Heart right ventricle (tissue), 16 donors: ENCODE data around the gene MYO5A. TPM values are rescaled to one million over a fixed set of nuclear protein-coding genes. Genes with fewer than 3 reads are reported as not detected.

Experiments
- ATAC-seq, 8 donors: fragments of 200-7000 bp; cut with Tn5 transposase; one replicate each; pipeline ENCODE4 v1.9.1; 2020; ENCODE audit warnings: mild to moderate bottlenecking in 8 of 8, moderate library complexity in 8 of 8, moderate number of reproducible peaks in 1 of 8
- DNase-seq, 2 donors: peaks; one replicate each; pipeline ENCODE4 v3.0.0-alpha.2; 2020
- H3K27ac ChIP-seq, 10 donors: fragments of 200-600 bp; sonication (generic) in 2 of 10; one replicate each; pipeline versions ENCODE4 v1.5.0 to v1.8.0; 2020 to 2022; ENCODE audit warnings: mild to moderate bottlenecking in 3 of 10
- H3K27me3 ChIP-seq, 7 donors: fragments of 200-600 bp; one replicate each; pipeline ENCODE4 v1.8.0; 2021 to 2022; ENCODE audit warnings: mild to moderate bottlenecking in 2 of 7
- H3K36me3 ChIP-seq, 9 donors: fragments of 200-600 bp; sonication (generic) in 1 of 9; one replicate each; pipeline versions ENCODE4 v1.5.0 to v1.8.0; 2020 to 2022; ENCODE audit warnings: mild to moderate bottlenecking in 2 of 9
- H3K4me1 ChIP-seq, 9 donors: fragments of 200-600 bp; sonication (generic) in 1 of 9; one replicate each; pipeline versions ENCODE4 v1.5.0 to v1.8.0; 2020 to 2022; ENCODE audit warnings: mild to moderate bottlenecking in 4 of 9
- H3K4me3 ChIP-seq, 10 donors: fragments of 200-600 bp; sonication (generic) in 2 of 10; one replicate each; pipeline versions ENCODE4 v1.5.0 to v1.8.0; 2020 to 2022; ENCODE audit warnings: mild to moderate bottlenecking in 7 of 10, moderate library complexity in 2 of 10
- H3K9me3 ChIP-seq, 11 donors: fragments of 200-600 bp in 10 of 11; sonication (generic) in 2 of 11; one replicate each; pipeline versions ENCODE4 v1.5.0 to v1.8.0; 2013 to 2022; ENCODE audit warnings: mild to moderate bottlenecking in 2 of 11, control low read depth in 1 of 11, moderate library complexity in 1 of 11
- WGBS, 2 donors: extraction: QIAGEN DNeasy Blood & Tissue Kit; methylation state at CpG; one replicate each; pipeline ENCODE4 v1.1.7; 2013; ENCODE audit warnings: inconsistent platforms in 1 of 2; 5-methylcytosine and 5-hydroxymethylcytosine counted together
- intact Hi-C, 10 donors: fragments of 100-400 bp; cut with DNase I; formaldehyde crosslinking; loops; one replicate each; pipeline versions ENCODE4 v1.11.1 to v1.14.2; 2022
- polyA plus RNA-seq, 2 donors: library from polyadenylated mRNA; stranded (reverse); fragments of 200-250 nt; gene quantifications; one replicate each; pipeline ENCODE4 v1.2.3, GENCODE V29; 2013
- total RNA-seq, 10 donors: library from RNA; stranded (reverse); fragmentation: NEBNext Ultra II Directional in 3 of 10; extraction: Animal tissue kit (Norgen Biotek cat#: 25700) in 3 of 10; gene quantifications; one replicate each; pipeline versions ENCODE4 v1.2.1 to v1.2.4, GENCODE V29; 2021 to 2023
- TF ChIP-seq, protein P1 (sequence below), 9 donors: fragments of 200-600 bp; sonication (generic) in 2 of 9; IDR thresholded peaks; one replicate each; pipeline versions ENCODE4 v1.5.0 to v1.8.0; 2021 to 2022; ENCODE audit warnings: antibody characterized with exemption in 9 of 9, mild to moderate bottlenecking in 5 of 9, moderate library complexity in 1 of 9
- donor health status: Arrhythmogenic right ventricular cardiomyopathy.
- donor health status: ischemic (EF 13 %, LVEDD 7.1; RV severe dilation, severe dysfunction).
- donor health status: healthy with polysubstance abuse.
- donor health status: DM: no; HTN: yes; CAD: no.
- donor health status: DM: no; HTN: no; CAD: no.
- donor health status: ischemic (EF 25% LVEDD 6.9; RV normal size, moderate dysfunction).
- donor health status: ischemic (EF 25% LVEDD 5.7; RV mildly dilated, moderate dysfunction).
- donor health status: healthy.
- donor health status: DM: yes; HTN: yes; CAD: no.
- donor health status: Ischemic cardiomyopathy.
- donor health status: ischemic (EF 35%, LVEDD 5.7; RV mildly dilated, moderate dysfunction).
- donor health status: nonischemic (EF 11% LVEDD 7.7; RV severe dilation, severe dysfunction).
- donor health status: DM: yes; HTN: yes; CAD: no.
- donor health status: PGD.
- donor health status: ischemic (EF 29% LVEDD 5.4; RV normal size, mild dysfunction).
- donor health status: nonischemic (EF 23%, LVEDD 6.1; RV moderate dilation, normal function).

MYO5A gene
- total and polyA plus RNA-seq, 12 donors, result 3.1 to 15.7 (median 6.3) TPM

DNA sequence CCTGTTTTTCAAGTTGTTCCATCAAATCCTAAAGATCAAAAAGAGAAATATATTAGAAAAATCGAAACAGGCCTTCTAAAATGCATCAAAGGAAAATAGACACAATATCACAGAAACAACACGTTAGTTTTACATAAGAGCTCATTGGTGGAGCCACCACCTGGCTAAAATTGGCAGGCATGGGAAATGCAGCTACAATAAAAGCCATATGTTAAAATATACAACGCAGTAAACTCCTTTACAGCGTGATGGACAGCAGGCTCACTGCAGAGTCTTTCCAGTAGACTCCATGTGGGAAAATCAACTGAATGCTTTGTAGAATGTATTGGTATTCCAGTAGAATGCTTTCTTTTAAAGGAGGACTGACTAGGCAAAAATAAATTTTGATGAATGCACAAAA is 192.2 kb downstream of the MYO5A start:
- TF ChIP-seq, protein P1, sequence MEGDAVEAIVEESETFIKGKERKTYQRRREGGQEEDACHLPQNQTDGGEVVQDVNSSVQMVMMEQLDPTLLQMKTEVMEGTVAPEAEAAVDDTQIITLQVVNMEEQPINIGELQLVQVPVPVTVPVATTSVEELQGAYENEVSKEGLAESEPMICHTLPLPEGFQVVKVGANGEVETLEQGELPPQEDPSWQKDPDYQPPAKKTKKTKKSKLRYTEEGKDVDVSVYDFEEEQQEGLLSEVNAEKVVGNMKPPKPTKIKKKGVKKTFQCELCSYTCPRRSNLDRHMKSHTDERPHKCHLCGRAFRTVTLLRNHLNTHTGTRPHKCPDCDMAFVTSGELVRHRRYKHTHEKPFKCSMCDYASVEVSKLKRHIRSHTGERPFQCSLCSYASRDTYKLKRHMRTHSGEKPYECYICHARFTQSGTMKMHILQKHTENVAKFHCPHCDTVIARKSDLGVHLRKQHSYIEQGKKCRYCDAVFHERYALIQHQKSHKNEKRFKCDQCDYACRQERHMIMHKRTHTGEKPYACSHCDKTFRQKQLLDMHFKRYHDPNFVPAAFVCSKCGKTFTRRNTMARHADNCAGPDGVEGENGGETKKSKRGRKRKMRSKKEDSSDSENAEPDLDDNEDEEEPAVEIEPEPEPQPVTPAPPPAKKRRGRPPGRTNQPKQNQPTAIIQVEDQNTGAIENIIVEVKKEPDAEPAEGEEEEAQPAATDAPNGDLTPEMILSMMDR (IDR thresholded peaks at IDR 0.05), result peak in 4 of 9 donors; percentile 11 to 25 (median 22)
- no peaks in the 10 kb centered on the region for H3K27me3 ChIP-seq
- no peak overlapping the region for H3K4me3 ChIP-seq
- intact Hi-C loops, result loop anchor here in 7 of 10 donors (5.0 to 10.0 kb wide), 8 partner anchors 72 to 398 kb away; partner anchors contain the start of genes ARPP19 (in 2 of the 7) and MYO5A (in 1 of the 7)
- H3K27ac ChIP-seq, result peak overlapping the region in 1 of 10 donors; percentile 59
- WGBS, 2 donors, result 67 to 68% methylated on average over 4 of the region's 4 CpGs
- H3K36me3 ChIP-seq, result peaks cover 0 to 68% (median 0%) of the 10 kb centered on the region in 9 donors
- ATAC-seq, result no peak
- H3K9me3 ChIP-seq, result no peaks in the 10 kb centered on the region
- DNase-seq, result no peak
- H3K4me1 ChIP-seq, result peaks cover 0 to 15% (median 8%) of the 10 kb centered on the region in 9 donors

- TF ChIP-seq, protein P1 (IDR thresholded peaks at IDR 0.05), result no peak
- 80 to 84% methylated on average over 3 of the region's 3 CpGs for WGBS, 2 donors
- intact Hi-C loops, result loop anchor here in 7 of 10 donors (5.0 to 10.0 kb wide), 9 partner anchors 70 to 400 kb away; partner anchors contain the start of genes ARPP19 (in 2 of the 7) and MYO5A (in 2 of the 7)
- Histone ChIP-seq H3K27ac (no peak overlapping the region), H3K9me3 (no peaks in the 10 kb centered on the region), H3K36me3 (peaks cover 0 to 70% (median 0%) of the 10 kb centered on the region in 9 donors), H3K4me1 (peaks cover 0 to 15% (median 8%) of the 10 kb centered on the region in 9 donors), H3K27me3 (no peaks in the 10 kb centered on the region), H3K4me3 (no peak overlapping the region)
- ATAC-seq (no peak), DNase-seq (no peak)
Measured at GRCh38 chr15:52334491-52335160, 194.1 kb downstream of the MYO5A start.

DNA sequence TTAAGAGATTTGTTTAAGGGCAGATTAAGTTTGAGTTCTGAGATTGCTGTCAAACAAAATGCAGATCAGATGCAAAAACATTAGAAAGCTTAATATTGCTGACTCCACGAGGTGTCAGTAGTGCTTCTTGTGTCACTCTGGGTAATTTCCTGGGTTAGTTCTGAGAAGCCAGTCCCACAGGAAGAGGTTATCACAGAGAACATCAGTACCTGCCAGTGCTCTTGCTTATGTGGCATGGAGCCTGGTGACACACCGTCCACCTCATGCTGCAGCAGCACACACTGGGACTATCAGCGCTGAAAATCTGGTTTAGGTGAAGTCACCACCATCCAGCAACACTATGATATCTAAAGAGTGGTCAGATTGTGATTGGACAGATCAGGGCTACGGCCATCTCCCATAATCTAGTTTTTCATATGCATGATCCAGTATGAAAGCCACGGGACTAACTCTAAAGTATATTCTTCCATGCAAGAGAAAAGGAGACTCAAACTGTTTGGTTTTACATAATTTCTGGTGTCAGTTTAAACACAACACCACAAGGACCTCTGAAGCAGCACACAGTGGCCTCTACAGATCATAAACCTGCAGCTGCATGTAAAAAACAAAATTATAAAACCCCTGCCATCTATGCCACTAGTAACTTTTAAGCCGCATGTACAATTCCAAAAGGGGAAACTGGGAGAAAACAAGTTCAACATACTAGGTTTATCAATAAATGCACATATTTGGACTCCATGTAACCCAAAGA is 197.0 kb downstream of the MYO5A start:
- intact Hi-C loops, result loop anchor here in 7 of 10 donors (2.0 to 10.0 kb wide), 8 partner anchors 67 to 403 kb away; partner anchors contain the start of genes ARPP19 (in 2 of the 7) and MYO5A (in 2 of the 7)
- no peak overlapping the region for H3K4me3 ChIP-seq
- H3K27me3 ChIP-seq, result no peaks in the 10 kb centered on the region
- WGBS, 2 donors, result 49 to 52% methylated on average over 6 of the region's 6 CpGs
- no peak for DNase-seq
- no peak overlapping the region for H3K27ac ChIP-seq
- TF ChIP-seq, protein P1 (IDR thresholded peaks at IDR 0.05), result peak in 8 of 9 donors; percentile 16 to 65 (median 49)
- H3K4me1 ChIP-seq, result peaks cover 0 to 9% (median 0%) of the 10 kb centered on the region in 9 donors
- H3K9me3 ChIP-seq, result no peaks in the 10 kb centered on the region
- peaks cover 0 to 78% (median 2%) of the 10 kb centered on the region in 9 donors for H3K36me3 ChIP-seq
- peak in 7 of 8 donors; percentile 56 to 78 (median 63) for ATAC-seq

DNA sequence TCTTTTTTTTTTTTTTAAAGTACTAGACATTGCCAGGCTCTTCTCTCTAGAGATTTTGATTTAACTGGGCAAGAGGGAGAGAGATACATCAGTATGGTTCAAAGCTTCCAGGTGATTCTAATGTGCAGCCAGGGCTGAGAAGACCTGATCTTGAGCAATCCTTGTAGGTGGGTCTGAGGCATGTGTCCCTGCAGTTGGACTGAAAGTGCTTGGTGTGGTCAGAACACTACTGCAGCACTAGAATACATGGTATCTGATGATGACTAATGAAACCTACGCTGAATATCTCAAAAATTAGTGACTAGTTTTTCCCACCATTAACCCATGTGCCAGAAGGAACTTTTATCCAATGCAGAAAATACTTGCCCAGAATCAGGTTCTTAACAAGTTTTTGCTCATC is 198.7 kb downstream of the MYO5A start:
- ATAC-seq, result no peak

More for the DNA sequence above, 198.7 kb downstream of the MYO5A start:
- peaks cover 0 to 78% (median 12%) of the 10 kb centered on the region in 9 donors for H3K36me3 ChIP-seq
- peaks cover 0 to 9% (median 0%) of the 10 kb centered on the region in 9 donors for H3K4me1 ChIP-seq
- no peaks in the 10 kb centered on the region for H3K27me3 ChIP-seq
- H3K27ac ChIP-seq, result no peak overlapping the region
- intact Hi-C loops, result loop anchor here in 8 of 10 donors (2.0 to 10.0 kb wide), 9 partner anchors 55 to 405 kb away; partner anchors contain the start of genes ARPP19 (in 2 of the 8) and MYO5A (in 2 of the 8)
- H3K9me3 ChIP-seq, result no peaks in the 10 kb centered on the region
- WGBS, 2 donors, result 92 to 94% methylated on average over 1 of the region's 1 CpG
- no peak for DNase-seq
- no peak overlapping the region for H3K4me3 ChIP-seq
- TF ChIP-seq, protein P1 (IDR thresholded peaks at IDR 0.05), result no peak
